HL-60/S4 (cell line): Measurements from ENCODE around the gene GLB1L2.

ENCODE experiments used
- in situ Hi-C: fragments of 300-500 bp; cut with MboI; formaldehyde crosslinking; loops from 2 replicates; pipeline ENCODE4 v1.14.3; 2022; ENCODE audit warnings: low sequenced_read_pairs

GLB1L2 gene

DNA sequence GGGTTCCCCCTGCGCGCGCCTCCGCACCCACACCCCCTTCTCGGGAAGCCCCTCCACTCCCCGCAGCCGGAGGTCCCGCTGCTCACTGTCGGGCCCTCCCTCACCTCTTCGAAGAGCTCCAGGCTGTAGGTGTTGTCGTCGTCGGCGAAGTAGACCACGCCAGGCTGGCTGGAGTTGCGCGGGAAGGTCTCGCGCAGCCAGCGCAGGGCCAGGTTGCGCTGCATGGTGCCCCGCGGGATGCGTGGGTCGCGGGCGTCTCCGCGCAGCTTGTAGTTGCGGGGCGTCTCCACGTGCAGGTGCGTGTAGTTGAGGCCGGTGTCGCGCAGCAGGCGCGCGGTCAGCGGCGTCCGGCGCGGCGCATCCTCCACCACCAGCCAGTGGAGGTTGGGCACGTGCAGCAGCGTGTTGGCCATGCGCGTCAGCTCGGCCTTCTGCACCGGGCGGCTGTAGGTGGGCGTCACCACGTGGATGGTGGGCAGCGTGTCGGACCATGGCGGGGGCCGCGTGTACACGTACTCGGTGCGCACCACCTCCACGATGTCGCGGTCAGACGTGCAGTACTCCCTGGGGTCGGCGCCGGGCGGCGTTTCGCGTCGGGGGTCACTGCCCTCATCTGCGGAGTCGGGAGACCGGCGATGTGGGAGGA is 51.9 kb downstream of the GLB1L2 start:
- in situ Hi-C loops, result no loop called here

DNA sequence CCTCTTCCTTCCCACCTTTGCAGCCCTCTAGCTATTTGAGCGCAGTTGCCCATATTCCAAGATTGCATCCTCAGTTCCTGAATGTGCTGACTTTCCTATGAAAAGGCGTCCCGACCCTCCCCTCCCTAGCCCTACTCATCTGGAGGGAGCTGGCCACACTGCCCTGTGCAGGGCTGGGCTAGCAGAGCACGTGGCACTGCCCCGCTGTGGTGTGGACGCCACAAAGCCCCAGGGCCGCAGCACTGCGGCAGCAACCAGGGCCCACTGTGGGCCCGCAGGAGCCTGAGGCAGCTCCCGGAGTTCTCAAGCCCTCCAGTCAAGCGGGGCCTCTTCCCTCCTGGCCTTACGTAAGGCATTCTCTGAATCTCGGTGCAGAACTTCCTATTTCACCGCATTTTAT is 52.6 kb downstream of the GLB1L2 start:
- in situ Hi-C loops, result no loop called here

- in situ Hi-C loops, result no loop called here
Measured at GRCh38 chr11:134385171-134385570, 53.4 kb downstream of the GLB1L2 start.

GRCh38 chr11:134385774-134386565 is 54.2 kb downstream of the GLB1L2 start:
- in situ Hi-C loops, result no loop called here

DNA sequence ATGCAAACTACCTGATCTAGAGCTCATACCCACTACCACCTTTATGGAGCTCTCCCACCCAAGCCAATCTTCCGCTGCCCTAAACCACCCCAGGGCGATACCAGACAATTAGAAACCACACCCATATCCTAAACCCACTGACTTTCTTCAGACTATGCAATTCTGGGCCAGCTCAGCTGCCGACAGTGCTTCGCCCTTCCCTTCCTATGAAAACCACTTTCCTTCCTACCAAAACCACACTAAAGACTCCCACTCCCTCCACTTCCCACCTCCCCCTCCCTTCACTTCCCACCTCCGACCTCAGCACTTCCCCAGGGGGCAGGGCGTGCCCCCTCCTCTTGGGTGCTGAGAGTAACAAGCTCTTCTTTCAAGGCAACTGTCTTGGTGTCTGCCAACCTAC is 55.2 kb downstream of the GLB1L2 start:
- in situ Hi-C loops, result no loop called here

DNA sequence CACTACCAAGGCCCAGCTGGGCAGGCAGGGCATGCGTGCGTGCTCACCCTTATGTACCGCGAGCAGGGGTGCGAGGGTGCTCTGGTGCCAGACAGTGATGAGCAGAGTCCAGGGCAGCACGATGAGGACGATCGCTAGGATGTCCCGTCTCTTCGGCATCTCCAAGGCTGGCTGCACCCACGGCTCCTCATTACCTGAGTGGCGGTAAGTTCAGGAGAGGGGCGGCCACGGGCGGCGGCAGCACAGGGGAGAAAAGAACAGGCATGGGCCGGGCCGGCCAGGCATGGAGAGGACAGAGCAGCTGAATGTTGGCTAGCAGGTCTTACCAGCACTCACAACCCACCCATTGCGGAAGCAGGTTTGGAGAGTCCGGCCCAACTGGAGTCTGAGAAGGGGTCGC is 55.7 kb downstream of the GLB1L2 start:
- in situ Hi-C loops, result no loop called here

- in situ Hi-C loops, result no loop called here
Measured at GRCh38 chr11:134388590-134388989, 56.8 kb downstream of the GLB1L2 start.

DNA sequence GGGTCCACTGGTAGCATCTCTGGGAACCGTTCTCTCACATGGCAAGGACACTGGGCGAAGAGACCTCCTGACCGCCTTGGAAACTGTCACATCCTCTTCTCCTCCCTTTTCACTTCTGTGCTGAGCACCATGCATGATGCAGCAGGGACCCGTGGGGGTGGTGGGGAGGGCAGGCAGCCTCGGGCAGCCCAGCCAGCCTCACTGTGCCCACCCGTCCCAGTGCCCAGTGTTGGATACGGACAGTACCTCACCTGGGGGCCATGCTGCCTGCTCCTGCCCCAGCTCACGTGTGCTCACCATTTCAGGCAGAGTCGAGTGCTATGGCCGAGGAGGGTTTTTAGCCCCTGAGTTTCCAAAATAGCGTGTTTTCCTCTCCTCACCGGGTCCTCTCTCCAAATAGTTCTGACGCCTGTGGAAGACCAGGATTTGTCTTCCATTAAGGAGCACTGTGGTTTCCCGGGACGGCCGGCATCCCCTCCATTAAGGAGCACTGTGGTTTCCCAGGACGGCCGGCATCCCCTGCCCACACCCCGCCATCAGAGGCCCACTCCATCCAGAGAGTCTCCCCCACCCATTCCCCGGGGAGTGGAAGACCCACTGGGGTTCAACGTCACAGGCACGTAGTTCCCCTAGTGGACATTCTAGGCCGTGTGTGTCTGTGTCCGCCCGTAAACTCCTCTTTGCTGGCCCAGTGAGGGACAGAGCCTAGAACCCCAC is 57.8 kb downstream of the GLB1L2 start:
- in situ Hi-C loops, result no loop called here

DNA sequence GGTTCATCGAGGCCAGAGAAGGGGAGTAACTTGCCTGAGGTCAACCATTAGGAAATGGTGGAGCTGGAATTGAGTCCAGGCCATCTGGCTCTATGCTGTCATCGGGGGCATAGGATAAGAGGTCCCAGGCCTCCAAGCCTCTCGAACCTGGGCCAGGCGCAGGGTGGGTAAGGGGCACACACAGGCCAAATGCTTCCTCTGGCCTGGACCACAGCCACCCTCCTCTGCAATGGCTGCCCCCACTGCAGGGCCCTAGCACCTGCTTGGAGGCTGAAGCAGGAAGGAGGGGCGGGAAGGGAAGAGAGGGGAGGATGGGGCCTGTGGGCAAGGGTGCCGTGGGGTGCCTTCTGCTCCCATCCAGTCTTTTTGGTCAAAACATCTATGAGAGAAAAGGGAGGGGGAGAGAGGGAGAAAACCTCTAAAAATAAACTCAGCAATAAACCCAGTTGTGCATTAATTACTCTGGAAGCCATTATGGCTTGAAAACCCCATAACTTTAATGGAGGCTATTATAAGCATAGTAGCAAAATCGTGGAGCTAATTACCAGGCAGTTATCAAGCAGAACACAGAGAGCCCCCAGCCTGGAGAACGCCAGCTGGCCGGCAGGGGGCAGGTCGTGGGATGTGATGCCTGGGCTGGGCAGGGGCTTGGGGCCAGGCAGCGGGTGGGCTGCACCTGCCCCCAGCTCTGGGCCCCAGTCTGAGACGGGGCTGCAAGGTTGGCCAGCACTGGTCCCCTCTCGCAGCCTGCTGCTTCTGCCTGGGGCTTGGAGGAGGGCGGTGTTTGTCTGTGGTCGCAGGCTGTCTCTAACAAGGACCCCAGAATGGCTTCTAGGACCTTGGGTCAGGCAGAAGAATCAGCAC is 59.1 kb downstream of the GLB1L2 start:
- in situ Hi-C loops, result no loop called here

DNA sequence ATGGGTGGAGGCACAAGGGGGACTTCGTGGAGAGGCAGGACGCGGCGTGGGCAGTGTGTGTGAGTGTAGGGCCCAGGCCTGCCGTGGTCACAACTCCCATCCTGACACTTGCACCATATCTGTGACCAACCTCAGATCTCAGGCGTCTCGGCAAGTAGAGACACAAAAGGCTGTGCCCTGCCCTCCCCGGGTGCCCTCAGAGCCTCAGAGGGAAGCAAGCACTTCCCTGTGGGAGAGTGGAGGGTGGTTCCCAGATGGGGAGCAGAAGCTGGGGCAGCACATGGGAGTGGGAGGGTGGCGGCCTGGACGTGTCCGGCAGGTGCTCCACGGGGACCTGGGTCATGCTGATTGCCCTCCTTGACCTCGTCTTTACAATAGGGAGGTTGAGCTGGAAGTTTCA is 59.9 kb downstream of the GLB1L2 start:
- in situ Hi-C loops, result no loop called here

DNA sequence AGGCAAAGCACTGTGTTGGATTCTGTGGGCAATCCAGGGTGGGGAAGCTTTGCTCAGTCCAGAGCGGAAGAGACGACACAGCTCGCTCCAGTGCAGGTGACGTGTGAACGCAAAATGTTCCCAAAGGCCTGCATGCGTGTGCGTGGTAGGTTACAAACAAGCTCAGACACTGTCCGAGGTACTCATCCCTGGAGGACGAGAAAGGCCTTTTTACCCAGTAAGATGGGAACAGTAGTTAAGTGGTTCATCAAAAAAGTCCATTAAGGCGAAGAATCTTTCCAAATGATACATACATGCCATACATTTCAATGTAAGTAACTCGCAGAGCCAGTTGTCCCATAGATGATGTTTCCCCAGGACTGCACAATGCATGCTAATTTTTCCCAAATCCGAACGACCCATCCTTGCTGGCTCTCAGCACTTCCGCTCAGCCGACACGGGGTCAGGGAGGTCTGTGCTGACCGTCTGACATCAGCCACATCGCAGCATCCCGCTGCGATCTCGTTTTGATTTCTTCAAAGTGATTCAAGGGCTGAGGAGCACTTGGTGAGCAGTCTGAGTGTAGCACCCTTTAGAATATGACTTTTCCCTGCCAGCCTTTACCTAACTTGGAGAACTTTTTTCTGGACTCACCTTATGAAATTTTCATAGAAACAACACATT is 61.3 kb downstream of the GLB1L2 start:
- in situ Hi-C loops, result no loop called here

DNA sequence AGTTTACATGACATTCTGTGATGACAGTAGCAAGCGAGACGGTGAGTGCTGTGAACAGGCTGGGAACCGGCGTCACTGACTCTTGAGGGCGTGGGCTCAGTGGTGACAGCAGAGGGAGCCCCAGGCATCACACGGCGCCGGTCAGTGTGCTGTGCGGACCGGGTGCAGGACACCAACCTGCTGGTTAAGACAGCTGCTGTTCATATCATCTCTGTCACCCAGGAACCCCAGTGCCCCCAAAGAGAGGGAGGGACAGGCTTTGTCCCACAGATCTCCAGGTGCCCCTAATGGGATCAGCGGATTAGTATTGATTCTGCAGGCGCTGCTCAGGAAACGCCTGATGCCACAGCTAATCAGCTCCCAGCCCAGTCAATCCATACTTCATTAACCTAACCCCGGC is 61.9 kb downstream of the GLB1L2 start:
- in situ Hi-C loops, result no loop called here

- in situ Hi-C loops, result no loop called here
Measured at GRCh38 chr11:134394311-134394710, 62.5 kb downstream of the GLB1L2 start.

DNA sequence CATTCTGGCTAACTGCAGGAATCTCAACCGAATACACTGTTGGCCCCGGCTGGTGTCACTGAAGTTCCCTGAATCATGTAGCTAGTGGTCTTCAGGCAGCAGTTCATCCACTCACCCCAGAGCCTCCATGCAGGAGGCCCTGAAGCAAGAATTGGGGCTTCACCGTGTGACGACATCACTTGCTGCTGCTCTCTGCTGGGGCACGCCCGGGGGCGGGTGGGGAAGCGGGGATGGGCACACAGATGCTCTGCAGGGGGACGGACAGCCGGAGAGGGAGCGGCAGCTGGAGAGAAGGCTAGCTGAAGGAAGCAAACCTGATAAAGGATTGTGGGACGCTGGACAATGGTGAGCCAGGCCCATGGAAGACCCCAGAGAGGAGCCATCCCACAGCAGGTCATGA is 63.2 kb downstream of the GLB1L2 start:
- in situ Hi-C loops, result no loop called here

DNA sequence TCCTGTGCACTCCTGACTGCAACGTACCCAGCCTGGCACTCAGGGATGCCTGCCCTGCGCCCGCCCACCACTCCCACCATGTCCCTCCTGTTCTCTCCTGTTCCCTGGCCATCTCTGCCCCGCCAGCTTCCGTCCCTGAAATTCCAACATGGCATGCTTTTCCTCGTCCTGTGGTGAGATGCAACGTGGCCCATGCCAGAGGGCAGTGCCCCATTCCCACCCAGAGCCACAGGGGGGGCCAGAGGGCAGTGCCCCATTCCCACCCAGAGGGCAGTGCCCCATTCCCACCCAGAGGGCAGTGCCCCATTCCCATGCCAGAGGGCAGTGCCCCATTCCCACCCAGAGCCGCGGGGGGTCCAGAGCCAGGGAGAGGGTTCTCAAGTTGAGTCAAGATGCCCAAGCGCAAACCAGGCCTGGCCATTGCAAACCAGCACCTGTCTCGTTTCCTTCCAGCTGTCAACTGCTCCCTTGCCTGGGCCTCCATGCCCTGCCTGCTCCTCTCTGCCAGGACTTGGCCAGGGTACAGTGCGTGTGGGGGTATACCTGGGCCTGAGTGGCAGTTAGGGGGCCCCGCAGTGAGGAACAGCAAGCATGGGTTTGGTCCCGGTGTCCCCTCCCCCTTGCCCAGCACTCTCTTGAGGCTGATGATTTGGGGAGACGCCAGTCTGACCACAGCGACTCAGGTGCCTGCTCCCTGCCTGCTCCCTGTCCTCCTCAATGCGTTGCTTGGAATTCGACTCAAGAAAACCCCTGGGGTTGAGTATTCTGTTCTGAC is 65.7 kb downstream of the GLB1L2 start:
- in situ Hi-C loops, result no loop called here

DNA sequence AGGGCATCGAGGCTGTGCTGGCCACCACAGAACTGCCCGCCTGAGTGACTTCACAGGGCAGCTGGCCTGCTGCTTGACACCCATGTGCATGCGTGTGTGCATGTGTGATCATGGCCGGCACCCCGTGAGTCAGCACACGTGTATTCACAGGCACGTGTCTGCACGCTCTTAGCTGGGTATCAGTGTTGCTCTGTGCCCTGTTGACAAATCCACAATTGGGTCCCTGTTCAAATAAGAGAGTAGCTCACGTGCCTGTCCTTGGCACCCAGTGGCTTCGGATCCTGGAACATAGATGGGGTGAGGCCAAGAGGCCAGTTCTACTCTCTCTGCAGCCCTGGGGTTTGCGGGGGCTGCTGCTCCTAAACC is 66.3 kb downstream of the GLB1L2 start:
- in situ Hi-C loops, result no loop called here

DNA sequence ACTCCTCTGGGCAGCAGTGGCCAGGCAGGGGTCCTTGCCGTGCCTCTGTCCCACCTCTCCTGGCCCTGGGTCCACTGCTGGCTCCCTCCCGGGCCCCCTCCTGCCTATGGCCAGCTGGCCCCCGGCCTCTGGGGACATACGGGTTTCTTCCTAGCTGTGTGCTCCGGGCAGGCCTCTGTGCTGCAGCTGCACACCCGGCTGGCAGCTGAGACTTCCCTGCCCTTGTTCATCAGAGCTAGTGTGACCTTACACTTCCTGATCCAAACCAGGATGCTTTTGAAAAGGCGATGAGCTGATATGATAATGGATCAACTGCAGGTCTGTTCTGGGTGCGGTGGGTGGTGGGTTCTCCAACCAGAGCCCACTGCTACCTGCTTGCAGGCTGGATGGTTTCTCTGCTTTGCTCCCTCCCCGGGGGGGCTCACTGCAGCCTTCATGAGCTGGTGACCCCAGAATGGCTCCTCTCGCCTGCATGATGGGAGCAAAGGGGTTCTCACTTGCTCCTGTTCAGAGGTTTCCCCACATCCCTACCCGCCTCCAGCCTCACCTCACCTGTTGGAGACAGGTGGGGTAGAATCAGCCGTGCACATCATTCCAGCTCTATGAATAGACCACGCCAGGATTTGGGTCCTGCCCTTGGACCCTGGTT is 67.0 kb downstream of the GLB1L2 start:
- in situ Hi-C loops, result no loop called here

- in situ Hi-C loops, result no loop called here
Measured at GRCh38 chr11:134399293-134399654, 67.5 kb downstream of the GLB1L2 start.

- in situ Hi-C loops, result no loop called here
Measured at GRCh38 chr11:134399996-134400395, 68.2 kb downstream of the GLB1L2 start.
